HG03378 (cell line): ENCODE results near the gene COL16A1.

ENCODE experiments used
- ATAC-seq: cut with Tn5 transposase; IDR thresholded peaks from one replicate; pipeline ENCODE4 v1.9.1; 2021; ENCODE audit warnings: mild to moderate bottlenecking, moderate library complexity; ENCODE audit not compliant: unreplicated experiment

The COL16A1 gene

GRCh38 chr1:31703431-31704270 lies at the start of gene COL16A1:
Gene COL16A1, minus strand, starts transcription at chr1:31704017. Its CDS starts 1,824 bp downstream, at chr1:31702193.
- no peak for ATAC-seq

GRCh38 chr1:31752952-31753475 lies 49.2 kb upstream of the COL16A1 start:
- ATAC-seq = no peak

- no peak for ATAC-seq
These were observed 48.4 kb upstream of the COL16A1 start for GRCh38 chr1:31752258-31752657.

- ATAC-seq = no peak
These were observed 48.0 kb upstream of the COL16A1 start for GRCh38 chr1:31751822-31752241.

GRCh38 chr1:31750858-31751510 lies 47.2 kb upstream of the COL16A1 start:
- ATAC-seq = no peak

- ATAC-seq = no peak
These were observed 46.2 kb upstream of the COL16A1 start for GRCh38 chr1:31749785-31750735.

- no peak for ATAC-seq
These were observed 44.5 kb upstream of the COL16A1 start for GRCh38 chr1:31748365-31748764.

GRCh38 chr1:31747304-31747703 lies 43.5 kb upstream of the COL16A1 start:
- no peak for ATAC-seq

- ATAC-seq = no peak
These were observed 42.9 kb upstream of the COL16A1 start for GRCh38 chr1:31746687-31747086.

GRCh38 chr1:31745946-31746670 lies 42.3 kb upstream of the COL16A1 start:
- ATAC-seq = no peak

GRCh38 chr1:31745096-31745945 lies 41.5 kb upstream of the COL16A1 start:
- no peak for ATAC-seq

GRCh38 chr1:31744165-31744888 lies 40.5 kb upstream of the COL16A1 start:
- ATAC-seq = no peak

- ATAC-seq = no peak
These were observed 38.8 kb upstream of the COL16A1 start for GRCh38 chr1:31742462-31743212.

- no peak for ATAC-seq
These were observed 35.5 kb upstream of the COL16A1 start for GRCh38 chr1:31739346-31739745.

- no peak for ATAC-seq
These were observed 32.9 kb upstream of the COL16A1 start for GRCh38 chr1:31736675-31737074.

GRCh38 chr1:31735571-31735970 lies 31.8 kb upstream of the COL16A1 start:
- ATAC-seq = no peak

- no peak for ATAC-seq
These were observed 30.8 kb upstream of the COL16A1 start for GRCh38 chr1:31734582-31735107.
